GM19467 (cell line): ENCODE data around the gene ZMYM1.
A peak's percentile ranks its signal among the peaks of the same experiment; 100 is the strongest.
"Not testable (repeated sequence)": the region's sequence is repeated elsewhere in the genome, so short reads cannot be mapped to it uniquely, and the experiment has no call there.

Experiments
- ATAC-seq: cut with Tn5 transposase; IDR thresholded peaks from one replicate; pipeline ENCODE4 v1.9.1; 2021; ENCODE audit warnings: mild to moderate bottlenecking, moderate library complexity; ENCODE audit not compliant: unreplicated experiment

The ZMYM1 gene

DNA sequence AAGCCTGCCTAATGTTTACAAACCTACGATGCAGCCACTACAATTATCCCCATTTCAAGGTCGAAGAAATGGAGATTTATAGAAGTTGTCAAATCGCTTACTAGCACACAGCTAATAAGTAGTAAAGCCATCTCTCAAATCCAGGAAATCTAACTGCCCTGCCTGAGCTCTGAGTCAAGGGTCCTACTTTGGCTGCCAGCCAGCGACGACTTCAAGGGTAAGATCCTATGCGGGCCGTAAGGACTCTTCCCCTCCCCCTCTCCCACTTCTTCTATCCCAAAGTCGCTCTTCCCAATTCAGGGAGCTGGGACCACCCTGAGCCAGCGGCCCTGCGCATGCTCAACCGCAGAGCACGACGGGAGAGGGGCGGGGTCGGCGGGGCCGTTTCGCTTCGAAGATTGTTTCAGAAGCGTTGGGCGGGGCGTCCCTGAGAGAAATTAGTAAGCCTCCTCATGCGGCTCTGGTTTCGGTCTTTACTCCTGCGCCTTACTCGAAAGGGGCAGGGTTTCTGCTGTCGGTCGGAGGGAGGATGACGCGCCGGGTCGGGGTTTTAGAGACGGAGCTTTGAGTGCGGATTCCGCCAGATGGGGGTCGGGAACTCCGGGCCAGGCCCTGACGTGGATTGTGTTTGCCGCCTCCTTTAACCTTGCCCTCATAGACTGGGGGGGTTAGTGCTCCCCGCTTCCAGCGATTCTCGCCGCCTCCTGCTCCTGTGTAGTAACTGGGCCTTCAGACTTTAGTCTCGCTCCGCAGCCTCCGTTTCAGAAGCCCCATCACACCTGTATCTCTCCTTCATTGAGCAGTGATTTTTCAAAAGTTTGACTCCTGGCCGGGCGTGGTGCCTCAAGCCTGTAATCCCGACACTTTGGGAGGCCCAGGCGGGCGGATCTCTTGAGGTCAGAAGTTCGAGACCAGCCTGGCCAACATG lies at the start of gene ZMYM1:
Gene ZMYM1 (plus strand): TSS at position 383 of the 928 bp plus-strand sequence. CDS start 14,603 bp downstream, outside the sequence.
- peak; percentile 81 for ATAC-seq

DNA sequence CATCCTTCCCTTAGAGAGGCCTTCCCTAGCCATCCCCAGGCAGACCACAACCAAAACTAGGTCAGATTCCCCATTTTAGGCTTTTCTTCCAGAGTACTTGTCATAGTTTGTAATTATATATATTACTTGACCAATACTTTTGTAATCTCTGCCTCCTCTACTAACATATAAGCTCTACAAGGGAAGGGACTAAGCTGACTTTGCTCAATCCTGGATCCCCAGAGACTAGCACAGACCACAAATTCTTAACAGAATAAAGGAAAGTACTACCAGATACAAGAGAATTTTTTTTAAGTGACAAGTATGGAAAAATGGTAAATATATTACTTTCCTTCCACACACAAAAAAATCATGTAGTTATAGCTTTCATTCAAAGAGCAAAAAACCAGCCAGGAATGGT lies 49.4 kb upstream of the ZMYM1 start:
- ATAC-seq, result no peak

DNA sequence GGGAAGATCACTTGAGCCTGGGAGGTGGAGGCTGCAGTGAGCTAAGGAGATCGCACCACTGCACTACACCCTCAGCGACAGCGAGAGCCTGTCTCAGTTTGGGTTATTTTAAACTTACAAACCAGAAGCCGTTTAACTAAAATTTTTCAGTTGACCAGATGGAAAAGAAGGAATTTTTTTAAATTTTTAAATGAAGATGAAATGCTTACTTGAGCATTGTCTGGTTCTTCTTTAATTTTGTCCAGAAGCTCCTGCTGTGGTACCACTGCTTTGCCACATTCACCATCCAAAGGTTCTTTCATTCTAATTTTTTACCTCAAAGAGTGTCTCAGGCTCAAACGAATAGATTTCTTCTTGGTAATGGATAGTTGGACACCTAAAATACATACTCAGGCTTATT lies 48.8 kb upstream of the ZMYM1 start:
- no peak for ATAC-seq

DNA sequence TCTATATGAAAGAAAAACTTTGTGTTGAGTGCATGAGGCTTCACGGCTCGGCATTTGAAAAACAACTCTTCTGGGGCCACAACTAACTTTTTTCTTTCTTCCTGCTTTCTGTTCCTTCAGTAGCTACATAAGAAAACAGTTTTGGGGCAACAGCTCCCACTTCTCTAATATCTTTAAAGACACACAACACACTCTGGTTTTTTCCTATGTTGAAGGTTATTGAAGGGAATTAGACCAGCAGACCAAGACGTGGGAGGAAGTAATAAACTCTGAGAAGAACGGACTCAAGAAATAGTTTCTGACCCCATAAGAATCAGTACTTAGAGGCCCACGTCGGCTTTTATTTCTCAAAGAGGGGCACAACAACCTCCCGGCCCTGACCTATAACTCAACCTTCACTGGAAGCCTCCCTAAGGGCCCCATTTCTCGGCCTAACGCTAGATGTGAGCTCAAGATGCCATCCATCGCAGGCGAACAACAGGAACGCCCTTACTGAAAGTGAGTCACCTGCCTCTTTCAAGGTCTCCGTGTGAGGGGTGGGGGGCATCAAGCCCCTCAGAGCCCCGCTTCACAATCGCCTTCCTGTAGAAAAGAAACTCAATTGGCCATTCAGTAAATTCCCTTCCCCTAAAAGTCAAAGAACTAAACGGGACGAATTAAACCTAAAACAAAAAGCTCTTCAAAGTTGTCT lies 48.3 kb upstream of the ZMYM1 start:
- ATAC-seq, result peak; percentile 21

DNA sequence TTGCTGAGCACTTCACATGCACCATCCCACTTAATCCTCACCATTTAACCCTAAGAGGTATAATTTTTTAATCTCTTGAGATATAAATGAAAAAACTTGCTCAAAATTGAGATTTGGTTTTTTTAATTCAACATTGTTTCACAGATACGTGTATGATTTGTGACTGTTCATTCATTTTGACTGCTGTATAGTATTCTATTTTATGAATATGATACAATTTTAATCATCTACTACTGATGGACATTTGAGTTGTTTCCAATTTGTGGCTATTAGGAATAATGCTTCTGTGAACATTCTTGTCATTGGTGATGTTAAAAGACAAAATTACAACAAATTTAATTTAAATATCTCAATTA lies 46.8 kb upstream of the ZMYM1 start:
- ATAC-seq, result no peak

DNA sequence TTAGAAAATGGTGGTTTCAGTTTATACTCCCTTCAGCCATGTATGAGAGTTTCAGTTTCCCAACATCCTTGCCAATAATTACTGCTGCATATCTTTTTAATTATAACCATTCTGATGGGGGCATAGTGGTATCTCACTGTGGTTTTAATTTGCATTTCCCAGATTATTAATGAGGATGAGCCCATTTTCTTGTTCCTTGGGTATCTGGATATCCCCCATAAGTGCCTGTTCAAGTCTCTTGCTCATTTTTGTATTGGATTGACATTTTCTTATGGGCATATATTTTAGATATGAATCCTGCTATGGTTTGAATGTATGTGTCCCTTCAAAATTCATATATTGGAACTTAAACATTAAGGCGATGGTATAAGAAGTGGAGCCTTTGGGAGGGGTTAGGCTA lies 45.8 kb upstream of the ZMYM1 start:
- ATAC-seq, result no peak

DNA sequence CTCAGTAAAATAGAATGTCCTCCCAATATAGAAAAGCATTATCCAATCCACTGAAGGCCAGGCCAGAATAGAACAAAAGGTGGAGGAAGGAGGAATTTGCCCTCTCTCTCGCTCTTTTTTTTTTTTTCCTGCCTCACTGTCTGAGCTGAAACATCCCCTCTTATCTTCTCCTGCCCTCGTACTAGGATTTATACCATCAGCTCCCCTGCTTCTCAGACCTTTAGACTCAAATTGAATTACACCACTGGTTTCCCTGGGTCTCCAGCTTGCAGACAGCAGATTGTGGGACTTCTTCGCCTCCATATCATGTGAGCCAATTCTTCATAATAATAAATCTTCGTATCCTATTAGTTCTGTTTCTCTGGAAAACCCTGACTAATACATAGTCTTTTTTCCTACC lies 42.6 kb upstream of the ZMYM1 start:
- no peak for ATAC-seq

DNA sequence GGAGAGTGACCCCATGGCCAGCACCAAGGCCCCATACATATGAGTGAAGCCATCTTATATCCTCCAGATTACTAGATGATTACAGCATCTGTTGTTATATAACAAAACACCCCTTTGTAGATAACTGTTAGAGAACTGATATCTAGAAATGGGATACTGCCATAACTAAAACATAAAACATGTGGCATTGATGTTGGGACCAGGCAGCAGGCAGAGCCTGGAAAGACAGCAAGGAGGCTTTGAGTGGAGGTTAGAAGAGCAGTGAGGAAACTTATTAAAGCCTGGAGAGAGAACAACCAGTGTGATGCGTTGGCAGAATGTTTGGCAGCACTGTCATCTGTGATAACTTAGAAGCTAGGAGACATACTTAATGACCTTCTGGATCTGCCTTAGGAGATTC lies 42.0 kb upstream of the ZMYM1 start:
- no peak for ATAC-seq

DNA sequence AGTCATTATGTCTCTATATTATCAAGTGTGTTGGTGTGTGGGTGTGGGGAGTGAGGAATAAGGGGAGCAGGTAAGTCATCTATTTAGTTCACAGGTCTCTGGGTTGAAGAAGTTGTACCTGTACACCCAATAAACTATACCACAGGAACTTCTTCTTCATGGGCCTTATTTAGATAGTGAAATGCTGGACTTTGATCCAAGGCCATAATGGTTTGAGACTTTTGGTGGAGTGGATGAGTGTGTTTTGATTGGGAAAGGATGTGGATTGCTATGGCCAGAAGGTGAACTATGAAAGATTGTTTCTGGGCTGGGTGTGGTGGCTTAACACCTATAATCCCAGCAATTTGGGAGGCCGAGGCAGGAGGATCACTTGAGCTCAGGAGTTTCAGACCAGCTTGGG lies 40.5 kb upstream of the ZMYM1 start:
- ATAC-seq, result no peak

DNA sequence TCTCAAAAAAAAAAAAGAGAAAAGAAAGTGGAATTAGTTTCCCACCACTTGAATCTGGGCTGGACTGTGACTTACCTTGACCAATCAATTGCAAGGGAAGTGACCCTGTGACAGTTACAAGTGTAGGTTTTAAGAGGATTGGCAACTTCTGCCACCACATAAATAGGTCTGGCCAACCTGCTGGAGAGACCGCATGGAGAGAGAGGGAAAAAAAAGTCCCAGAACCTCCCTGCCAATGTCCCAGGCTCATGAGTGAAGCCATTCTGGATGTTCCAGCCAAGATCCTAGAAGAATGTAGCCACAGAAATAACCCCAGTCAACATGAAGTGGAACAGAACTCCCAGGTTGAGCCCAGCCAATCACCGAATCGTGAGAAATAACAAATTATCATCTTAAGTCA lies 35.7 kb upstream of the ZMYM1 start:
- no peak for ATAC-seq

DNA sequence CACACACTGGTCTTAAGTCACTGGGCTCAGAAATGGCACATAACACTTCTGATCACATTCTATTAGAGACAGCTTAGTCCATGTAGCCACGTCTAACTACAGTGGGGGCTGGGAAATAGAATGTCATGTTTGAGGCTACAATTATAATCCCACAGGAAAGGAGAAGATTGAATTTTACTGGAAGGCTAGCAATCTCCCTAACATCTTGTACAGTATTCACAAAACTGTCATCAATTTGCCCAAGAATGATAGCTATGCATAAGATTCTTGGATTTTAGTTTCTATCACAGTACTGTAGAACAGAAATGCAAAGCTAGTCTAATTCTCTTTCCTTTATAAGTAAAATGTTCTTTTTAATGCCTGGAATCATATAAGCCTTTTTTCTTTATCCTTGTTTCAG lies 34.8 kb upstream of the ZMYM1 start:
- no peak for ATAC-seq

DNA sequence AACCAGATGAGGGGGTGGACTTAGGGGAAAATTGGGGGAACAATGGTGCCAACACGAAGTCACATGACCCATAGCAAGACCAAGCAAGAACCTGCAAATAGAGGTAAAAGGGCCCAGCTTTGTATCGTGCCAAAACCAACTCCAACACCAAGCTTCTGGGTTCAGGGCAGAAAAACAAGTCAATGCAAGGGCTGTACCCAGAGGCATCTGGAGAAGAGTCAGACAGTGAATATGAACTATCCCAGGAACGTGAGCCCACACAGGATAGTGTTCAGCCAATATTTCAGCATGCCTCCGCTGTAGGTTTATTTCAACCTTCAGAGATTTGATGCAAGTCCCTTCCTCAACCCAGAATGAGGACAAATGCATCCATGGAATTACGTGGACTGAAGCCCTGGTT lies 32.5 kb upstream of the ZMYM1 start:
- ATAC-seq, result no peak

DNA sequence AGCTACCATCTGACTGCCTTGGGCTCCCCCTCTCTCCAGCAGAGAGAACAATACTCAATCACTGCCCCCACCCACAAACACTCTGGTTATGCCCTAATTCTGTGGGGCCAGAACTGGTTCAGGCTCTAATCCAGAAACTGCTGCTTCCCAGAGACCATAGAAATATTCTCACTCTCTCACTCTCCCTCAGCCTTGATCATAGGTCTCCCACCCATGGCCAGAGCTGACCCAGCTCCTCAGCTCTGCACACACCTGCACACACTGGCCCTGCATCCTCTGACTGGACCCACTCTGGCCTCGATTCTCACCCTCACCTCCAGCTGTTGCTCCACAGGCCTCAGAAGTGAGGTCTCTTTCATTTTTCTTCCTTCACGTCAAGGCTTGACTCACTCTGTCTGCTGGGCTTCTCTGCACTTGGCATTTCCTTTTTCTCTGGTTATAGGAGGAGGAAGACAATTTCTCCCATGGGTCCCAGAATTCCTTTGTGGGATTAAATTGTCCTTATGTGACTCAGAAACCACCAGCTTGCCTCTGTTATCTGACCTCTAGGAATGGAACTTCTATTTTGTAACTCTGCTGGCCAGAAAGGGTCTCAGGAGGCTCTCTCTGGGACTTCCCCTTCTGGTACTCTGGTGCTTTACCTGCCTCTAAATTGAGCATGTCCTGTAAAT lies 31.9 kb upstream of the ZMYM1 start:
- no peak for ATAC-seq

DNA sequence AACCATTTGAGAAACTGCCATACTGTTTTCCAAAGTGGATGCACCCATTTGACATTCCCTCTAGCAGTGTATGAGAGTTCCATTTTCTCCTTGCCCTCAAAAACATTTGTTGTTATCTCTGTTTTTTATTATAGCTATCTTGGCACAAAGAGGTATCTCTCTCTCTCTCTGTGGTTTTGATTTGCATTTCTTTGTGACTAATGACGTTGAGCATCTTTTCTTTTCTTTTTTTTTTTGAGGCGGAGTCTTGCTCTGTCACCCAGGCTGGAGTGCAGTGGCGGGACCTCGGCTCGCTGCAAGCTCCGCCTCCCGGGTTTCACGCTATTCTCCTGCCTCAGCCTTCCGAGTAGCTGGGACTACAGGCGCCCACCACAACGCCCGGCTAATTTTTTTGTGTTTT lies 30.1 kb upstream of the ZMYM1 start:
- ATAC-seq, result no peak

DNA sequence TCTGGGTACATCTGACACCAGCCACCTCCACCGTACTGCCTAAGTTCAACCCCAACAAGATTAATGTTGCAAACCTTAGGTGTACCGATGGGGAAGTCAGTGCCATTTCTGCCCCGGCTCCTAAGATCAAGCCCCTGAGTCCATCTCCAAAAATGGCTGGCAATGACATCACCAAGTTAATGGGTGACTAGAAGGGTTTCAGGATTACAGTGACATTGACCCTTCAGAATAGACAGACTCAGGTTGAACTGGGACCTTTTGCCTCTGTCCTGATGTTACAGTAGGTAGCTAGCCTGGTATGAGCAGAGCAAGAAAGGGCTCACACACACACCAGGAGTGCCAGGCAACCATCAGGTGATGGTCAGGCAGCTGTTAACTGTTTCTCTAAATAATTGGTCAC lies 25.8 kb upstream of the ZMYM1 start:
- ATAC-seq, result no peak

DNA sequence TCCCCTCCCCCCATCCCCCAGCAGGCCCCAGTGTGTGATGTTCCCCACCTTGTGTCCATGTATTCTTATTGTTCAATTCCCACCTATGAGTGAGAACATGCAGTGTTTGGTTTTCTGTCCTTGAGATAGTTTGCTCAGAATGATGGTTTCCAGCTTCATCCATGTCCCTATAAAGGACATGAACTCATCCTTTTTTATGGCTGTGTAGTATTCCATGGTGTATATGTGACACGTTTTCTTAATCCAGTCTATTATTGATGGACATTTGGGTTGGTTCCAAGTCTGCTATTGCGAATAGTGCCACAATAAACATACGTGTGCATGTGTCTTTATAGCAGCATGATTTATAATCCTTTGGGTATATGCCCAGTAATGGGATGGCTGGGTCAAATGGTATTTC lies 24.9 kb upstream of the ZMYM1 start:
- ATAC-seq, result not testable (repeated sequence)

DNA sequence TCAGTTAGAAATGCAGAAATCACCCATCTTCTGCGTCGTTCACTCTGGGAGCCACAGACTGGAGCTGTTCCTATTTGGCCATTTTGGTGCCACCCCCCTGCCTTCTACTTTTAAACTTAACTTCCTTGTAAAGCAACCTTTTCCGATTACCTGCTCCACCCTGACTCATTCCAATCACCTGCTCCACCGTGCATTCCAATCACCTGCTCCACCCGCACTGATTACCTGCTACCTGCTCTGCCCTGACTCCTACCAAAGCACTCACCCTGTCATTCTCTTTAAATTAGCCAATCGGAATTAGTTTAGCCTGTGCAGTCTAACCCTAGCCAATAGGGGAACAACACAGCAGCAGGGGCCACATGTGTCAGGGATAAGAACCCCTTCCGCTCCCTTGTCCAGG lies 20.9 kb upstream of the ZMYM1 start:
- not testable (repeated sequence) for ATAC-seq

DNA sequence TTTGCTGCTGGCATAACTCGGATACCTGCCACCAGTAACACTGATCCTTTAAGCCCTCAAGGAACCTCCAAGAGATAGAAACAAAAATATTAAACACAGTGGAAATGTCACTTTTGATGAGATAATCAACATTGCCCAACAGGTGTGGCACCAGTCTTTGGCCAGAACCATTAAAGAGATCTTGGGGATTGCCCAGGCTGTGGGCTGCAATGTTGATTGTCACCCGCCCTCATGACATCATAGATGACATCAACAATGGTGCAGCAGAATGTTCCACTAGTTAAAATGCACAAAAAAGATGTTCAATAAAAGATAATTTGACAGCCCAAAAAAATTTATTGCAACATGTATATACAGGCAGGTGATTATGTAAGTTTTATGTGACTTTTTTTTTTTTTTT lies 20.2 kb upstream of the ZMYM1 start:
- ATAC-seq, result no peak

DNA sequence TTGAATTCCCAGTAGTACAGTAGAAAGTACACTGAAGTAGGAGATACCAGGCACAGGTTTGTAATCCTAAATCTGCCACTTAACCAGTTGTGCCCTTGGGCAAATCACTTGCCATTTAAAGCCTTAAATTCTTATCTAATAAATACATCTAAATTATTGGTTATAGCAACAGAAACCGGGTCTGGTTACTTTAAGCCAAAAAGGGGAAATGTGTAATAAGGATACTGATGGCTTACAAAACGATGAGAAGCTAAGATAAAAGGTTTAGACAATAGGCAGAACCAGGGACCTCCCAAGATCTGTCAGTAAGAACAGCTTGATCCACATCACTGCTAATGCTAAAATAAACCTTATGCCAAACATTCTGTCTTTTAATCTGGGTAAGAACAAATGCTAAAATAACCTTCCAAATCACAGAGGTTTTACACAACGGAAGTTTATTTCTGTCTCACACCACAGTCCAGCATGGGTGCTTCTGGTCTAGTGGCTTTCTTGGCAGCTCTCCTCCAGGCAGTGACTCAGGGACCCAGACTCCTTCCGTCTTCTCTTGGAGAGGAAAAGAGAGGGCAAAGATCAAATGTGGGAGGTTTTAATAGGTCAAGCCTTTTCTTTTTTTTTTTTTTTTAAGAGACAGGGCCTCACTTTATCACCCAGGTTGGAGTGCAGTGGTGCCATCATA lies 16.5 kb upstream of the ZMYM1 start:
- ATAC-seq, result no peak

DNA sequence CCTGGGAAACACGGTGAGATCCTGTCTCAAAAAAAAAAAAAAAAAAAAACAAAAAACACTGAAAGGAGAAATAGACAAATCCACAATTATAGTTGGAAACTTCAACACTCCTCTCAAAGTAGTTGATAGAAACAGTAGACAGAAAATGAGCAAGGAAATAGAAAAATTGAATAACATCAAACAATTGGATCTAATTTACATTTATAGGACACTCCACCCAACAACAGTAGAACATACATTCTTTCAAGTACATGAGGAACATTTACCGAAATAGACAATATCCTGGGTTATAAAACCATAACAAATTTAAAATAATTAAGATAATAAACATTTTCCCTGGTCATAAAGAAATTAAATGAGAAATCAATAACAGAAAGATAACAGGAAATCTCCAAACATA lies 14.9 kb upstream of the ZMYM1 start:
- ATAC-seq, result no peak

DNA sequence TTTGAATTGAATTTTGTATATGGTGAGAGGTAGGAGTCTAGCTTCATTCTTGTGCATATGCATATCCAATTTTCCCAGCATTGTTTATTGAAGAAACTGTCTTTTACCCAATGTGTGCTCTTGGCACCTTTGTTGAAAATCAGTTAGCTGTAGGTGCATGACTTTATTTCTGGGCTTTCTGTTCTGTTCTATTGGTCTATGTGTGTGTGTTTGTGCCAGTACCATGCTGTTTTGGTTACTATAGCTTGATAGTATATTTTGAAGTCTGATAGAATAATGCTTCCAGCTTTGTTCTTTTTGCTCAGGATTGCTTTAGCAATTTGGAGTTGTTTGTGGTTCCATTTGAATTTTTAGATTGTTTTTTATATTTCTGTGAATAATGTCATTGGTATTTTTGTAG lies 9.4 kb upstream of the ZMYM1 start:
- ATAC-seq, result no peak
